Smooth muscle cell (in vitro differentiated cells): ENCODE data around the gene GIGYF1. TPM values are rescaled to one million over a fixed set of nuclear protein-coding genes. Genes with fewer than 3 reads are reported as not detected.

Source experiments
- DNase-seq: peaks from one replicate; lab custom pipeline; 2025; ENCODE audit not compliant: unreplicated experiment; lab: John Stamatoyannopoulos, UW
- H2AFZ ChIP-seq: fragments of 200-600 bp; sonication (generic); 2 replicates; pipeline ENCODE4 v1.6.0; 2016; ENCODE audit warnings: antibody characterized with exemption, low read depth, mild to moderate bottlenecking
- H3F3A ChIP-seq: fragments of 200-600 bp; sonication (generic); 2 replicates; pipeline ENCODE4 v1.6.0; 2017; ENCODE audit warnings: antibody characterized with exemption, low read depth
- H3K27ac ChIP-seq: fragments of 200-600 bp; sonication (generic); 2 replicates; pipeline ENCODE4 v1.5.1; 2016; ENCODE audit warnings: low read depth, mild to moderate bottlenecking
- H3K27me3 ChIP-seq: fragments of 200-600 bp; sonication (generic); 2 replicates; pipeline ENCODE4 v1.6.1; 2016; ENCODE audit warnings: low read depth, mild to moderate bottlenecking
- H3K36me3 ChIP-seq: fragments of 200-600 bp; sonication (generic); 2 replicates; pipeline ENCODE4 v1.5.1; 2016; ENCODE audit warnings: low read depth
- H3K4me1 ChIP-seq: fragments of 200-600 bp; sonication (generic); 2 replicates; pipeline ENCODE4 v1.5.1; 2016; ENCODE audit warnings: low read depth
- H3K4me2 ChIP-seq: fragments of 200-600 bp; sonication (generic); 2 replicates; pipeline ENCODE4 v1.6.0; 2016; ENCODE audit warnings: mild to moderate bottlenecking
- H3K4me3 ChIP-seq: fragments of 200-600 bp; sonication (generic); 2 replicates; pipeline ENCODE4 v1.5.1; 2016; ENCODE audit warnings: mild to moderate bottlenecking
- H3K79me2 ChIP-seq: fragments of 200-600 bp; sonication (generic); 2 replicates; pipeline ENCODE4 v1.6.0; 2016; ENCODE audit warnings: low read depth, mild to moderate bottlenecking
- H3K9ac ChIP-seq: fragments of 200-600 bp; sonication (generic); 2 replicates; pipeline ENCODE4 v1.6.0; 2016; ENCODE audit warnings: low read depth
- H3K9me3 ChIP-seq: fragments of 200-600 bp; sonication (generic); replicated peaks from 2 replicates; pipeline ENCODE4 v1.5.1; 2016; ENCODE audit warnings: low read depth
- H4K20me1 ChIP-seq: fragments of 200-600 bp; sonication (generic); 2 replicates; pipeline ENCODE4 v1.6.0; 2016; ENCODE audit warnings: low read depth
- WGBS: methylation state at CpG from one replicate; pipeline ENCODE4 v1.1.7; 2016; ENCODE audit warnings: low lambda C conversion rate; 5-methylcytosine and 5-hydroxymethylcytosine counted together
- polyA plus RNA-seq: library from polyadenylated mRNA; unstranded; fragments of >200 nt; fragmentation: Nextera tagmentation; extraction: Ambion mirVana; gene quantifications from 2 replicates; pipeline ENCODE4 v1.2.1, GENCODE V29; 2016
- total RNA-seq: library from RNA; depleted of rRNA; stranded (reverse); fragments of >200 nt; gene quantifications from 2 replicates; pipeline ENCODE4 v1.2.3, GENCODE V29; 2014
- TF ChIP-seq, protein P1 (sequence below): fragments of 200-600 bp; sonication (generic); IDR thresholded peaks from 2 replicates; pipeline ENCODE4 v1.5.1; 2017; ENCODE audit warnings: borderline replicate concordance, mild to moderate bottlenecking, antibody characterized with exemption; ENCODE audit not compliant: insufficient read depth, poor library complexity, severe bottlenecking

Gene GIGYF1
- total and polyA plus RNA-seq, 2 experiments from 2014 or later, result 8.5 to 13.1 TPM

DNA sequence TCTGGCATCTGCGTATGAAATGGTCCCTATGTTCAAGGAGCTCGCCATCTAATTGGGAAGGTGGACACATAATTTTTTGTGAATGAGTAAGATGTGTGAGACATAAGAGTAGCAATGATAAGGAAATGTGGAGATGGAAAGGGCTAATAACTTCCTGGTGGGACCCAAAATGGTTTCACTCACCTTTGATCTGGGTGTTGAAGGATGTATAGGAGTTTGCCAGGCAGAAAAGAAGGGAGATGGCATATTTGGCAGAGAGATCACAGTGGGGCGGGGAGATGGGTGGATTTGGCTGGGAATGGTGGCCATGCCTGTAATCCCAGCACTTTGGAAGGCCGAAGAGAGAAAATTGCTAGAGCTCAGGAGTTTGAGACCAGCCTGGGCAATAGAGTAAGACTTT lies 16.4 kb upstream of the GIGYF1 start:
- no peak overlapping the region for H3K4me3 ChIP-seq
- no peaks in the 10 kb centered on the region for H3K27me3 ChIP-seq
- no peak overlapping the region for H3K9ac ChIP-seq
- H3K9me3 ChIP-seq, result no peaks in the 10 kb centered on the region
- TF ChIP-seq, protein P1, sequence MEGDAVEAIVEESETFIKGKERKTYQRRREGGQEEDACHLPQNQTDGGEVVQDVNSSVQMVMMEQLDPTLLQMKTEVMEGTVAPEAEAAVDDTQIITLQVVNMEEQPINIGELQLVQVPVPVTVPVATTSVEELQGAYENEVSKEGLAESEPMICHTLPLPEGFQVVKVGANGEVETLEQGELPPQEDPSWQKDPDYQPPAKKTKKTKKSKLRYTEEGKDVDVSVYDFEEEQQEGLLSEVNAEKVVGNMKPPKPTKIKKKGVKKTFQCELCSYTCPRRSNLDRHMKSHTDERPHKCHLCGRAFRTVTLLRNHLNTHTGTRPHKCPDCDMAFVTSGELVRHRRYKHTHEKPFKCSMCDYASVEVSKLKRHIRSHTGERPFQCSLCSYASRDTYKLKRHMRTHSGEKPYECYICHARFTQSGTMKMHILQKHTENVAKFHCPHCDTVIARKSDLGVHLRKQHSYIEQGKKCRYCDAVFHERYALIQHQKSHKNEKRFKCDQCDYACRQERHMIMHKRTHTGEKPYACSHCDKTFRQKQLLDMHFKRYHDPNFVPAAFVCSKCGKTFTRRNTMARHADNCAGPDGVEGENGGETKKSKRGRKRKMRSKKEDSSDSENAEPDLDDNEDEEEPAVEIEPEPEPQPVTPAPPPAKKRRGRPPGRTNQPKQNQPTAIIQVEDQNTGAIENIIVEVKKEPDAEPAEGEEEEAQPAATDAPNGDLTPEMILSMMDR, result no peak
- WGBS, result 99% methylated on average over 4 of the region's 4 CpGs
- H3K27ac ChIP-seq, result no peak overlapping the region
- H2AFZ ChIP-seq, result no peak overlapping the region
- no peak overlapping the region for H3K4me2 ChIP-seq
- H3K79me2 ChIP-seq, result peaks cover 14% of the 10 kb centered on the region
- H3K4me1 ChIP-seq, result peaks cover 7% of the 10 kb centered on the region
- H3K36me3 ChIP-seq, result no peaks in the 10 kb centered on the region
- H4K20me1 ChIP-seq, result no peaks in the 10 kb centered on the region
- H3F3A ChIP-seq, result no peaks in the 10 kb centered on the region
- no peak for DNase-seq

DNA sequence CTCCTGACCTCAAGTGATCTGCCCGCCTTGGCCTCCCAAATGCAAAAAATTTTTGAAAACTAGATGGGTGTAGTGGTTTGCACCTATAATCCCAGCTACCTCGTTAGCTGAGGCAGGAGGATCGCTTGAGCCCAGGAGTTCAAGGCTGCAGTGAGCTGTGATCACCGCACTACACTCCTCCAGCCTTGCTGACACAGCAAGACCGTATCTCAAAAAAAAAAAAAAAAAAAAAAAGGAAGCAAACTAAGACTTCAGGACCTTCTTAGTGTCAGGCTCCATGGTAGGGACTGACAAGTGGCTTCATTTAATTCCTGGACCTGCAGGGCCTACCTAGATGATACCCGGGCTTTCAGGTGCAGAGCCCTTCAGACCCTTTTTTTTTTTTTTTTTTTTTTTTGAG lies 14.3 kb upstream of the GIGYF1 start:
- no peak for DNase-seq
- H4K20me1 ChIP-seq, result no peaks in the 10 kb centered on the region
- H2AFZ ChIP-seq, result no peak overlapping the region
- no peaks in the 10 kb centered on the region for H3K9me3 ChIP-seq
- H3K4me2 ChIP-seq, result no peak overlapping the region
- H3K4me1 ChIP-seq, result peaks cover 7% of the 10 kb centered on the region
- H3K27me3 ChIP-seq, result no peaks in the 10 kb centered on the region
- H3K79me2 ChIP-seq, result peaks cover 14% of the 10 kb centered on the region
- H3K4me3 ChIP-seq, result no peak overlapping the region
- TF ChIP-seq, protein P1, result no peak
- H3K36me3 ChIP-seq, result no peaks in the 10 kb centered on the region
- WGBS, result 91% methylated on average over 5 of the region's 6 CpGs
- no peak overlapping the region for H3K9ac ChIP-seq
- H3K27ac ChIP-seq, result no peak overlapping the region
- no peaks in the 10 kb centered on the region for H3F3A ChIP-seq

DNA sequence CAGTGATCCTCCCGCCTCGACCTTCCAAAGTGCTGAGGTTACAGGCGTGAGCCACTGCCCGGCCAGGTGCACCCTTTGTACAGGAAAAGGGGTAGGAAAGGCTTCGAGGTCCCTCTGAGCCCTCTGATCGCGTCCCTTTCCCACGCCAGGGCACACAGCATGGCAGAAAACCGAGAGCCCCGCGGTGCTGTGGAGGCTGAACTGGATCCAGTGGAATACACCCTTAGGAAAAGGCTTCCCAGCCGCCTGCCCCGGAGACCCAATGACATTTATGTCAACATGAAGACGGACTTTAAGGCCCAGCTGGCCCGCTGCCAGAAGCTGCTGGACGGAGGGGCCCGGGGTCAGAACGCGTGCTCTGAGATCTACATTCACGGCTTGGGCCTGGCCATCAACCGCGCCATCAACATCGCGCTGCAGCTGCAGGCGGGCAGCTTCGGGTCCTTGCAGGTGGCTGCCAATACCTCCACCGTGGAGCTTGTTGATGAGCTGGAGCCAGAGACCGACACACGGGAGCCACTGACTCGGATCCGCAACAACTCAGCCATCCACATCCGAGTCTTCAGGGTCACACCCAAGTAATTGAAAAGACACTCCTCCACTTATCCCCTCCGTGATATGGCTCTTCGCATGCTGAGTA lies 12.7 kb upstream of the GIGYF1 start:
- H4K20me1 ChIP-seq, result no peaks in the 10 kb centered on the region
- peaks cover 7% of the 10 kb centered on the region for H3K4me1 ChIP-seq
- H3K4me3 ChIP-seq, result peak overlapping the region; percentile 89
- TF ChIP-seq, protein P1, result no peak
- H3K9me3 ChIP-seq, result no peaks in the 10 kb centered on the region
- H3K27me3 ChIP-seq, result no peaks in the 10 kb centered on the region
- WGBS, result 36% methylated on average over 34 of the region's 34 CpGs
- H3K4me2 ChIP-seq, result peak overlapping the region; percentile 89
- peak overlapping the region; percentile 32 for H3K27ac ChIP-seq
- H3K36me3 ChIP-seq, result no peaks in the 10 kb centered on the region
- peaks cover 14% of the 10 kb centered on the region for H3K79me2 ChIP-seq
- DNase-seq, result no peak
- H3F3A ChIP-seq, result no peaks in the 10 kb centered on the region
- peak overlapping the region; percentile 92 for H2AFZ ChIP-seq
- peak overlapping the region; percentile 84 for H3K9ac ChIP-seq
